Fibroblast of the aortic adventitia (primary cell): ENCODE data around the gene ARSA. TPM values are rescaled to one million over a fixed set of nuclear protein-coding genes. Genes with fewer than 3 reads are reported as not detected.

ENCODE experiments used
- DNase-seq: peaks from one replicate; pipeline ENCODE4 v3.0.0-alpha.2; 2010; ENCODE audit warnings: low read depth
- H3K4me3 ChIP-seq: 2 replicates; pipeline ENCODE4 v1.5.1; 2011; ENCODE audit warnings: low read depth, mild to moderate bottlenecking, control low read depth, low read length, moderate library complexity
- CTCF ChIP-seq: IDR thresholded peaks from 2 replicates; pipeline ENCODE4 v1.5.1; 2011; ENCODE audit warnings: mild to moderate bottlenecking, low read length, control low read depth, inconsistent platforms; ENCODE audit not compliant: insufficient read depth
- total RNA-seq: library from RNA; depleted of rRNA; stranded (reverse); fragments of >200 nt; gene quantifications from 2 replicates; pipeline ENCODE4 v1.2.3, GENCODE V29; 2012; ENCODE audit warnings: low replicate concordance

Gene ARSA
- total RNA-seq, 1 donor, result 21.9 TPM

GRCh38 chr22:50628543-50629134 is 687 bp upstream of the ARSA start:
- no peak for TF ChIP-seq CTCF
- peak overlapping the region; percentile 90 for H3K4me3 ChIP-seq
- DNase-seq, result no peak

- H3K4me3 ChIP-seq, result peak overlapping the region; percentile 88
- no peak for DNase-seq
- no peak for TF ChIP-seq CTCF
These were observed 906 bp downstream of the ARSA start for GRCh38 chr22:50626850-50627641.

GRCh38 chr22:50626314-50626849 is 1.6 kb downstream of the ARSA start:
- DNase-seq, result no peak
- no peak for TF ChIP-seq CTCF
- no peak overlapping the region for H3K4me3 ChIP-seq

GRCh38 chr22:50625568-50626313 is 2.2 kb downstream of the ARSA start:
- no peak for DNase-seq
- H3K4me3 ChIP-seq, result no peak overlapping the region
- no peak for TF ChIP-seq CTCF

- TF ChIP-seq CTCF, result no peak
- DNase-seq, result no peak
- H3K4me3 ChIP-seq, result no peak overlapping the region
These were observed 2.8 kb downstream of the ARSA start for GRCh38 chr22:50625131-50625567.

GRCh38 chr22:50624347-50625130 is 3.4 kb downstream of the ARSA start:
- TF ChIP-seq CTCF, result no peak
- H3K4me3 ChIP-seq, result no peak overlapping the region
- no peak for DNase-seq
